ENCODE results near the gene PEAK1.

DNA sequence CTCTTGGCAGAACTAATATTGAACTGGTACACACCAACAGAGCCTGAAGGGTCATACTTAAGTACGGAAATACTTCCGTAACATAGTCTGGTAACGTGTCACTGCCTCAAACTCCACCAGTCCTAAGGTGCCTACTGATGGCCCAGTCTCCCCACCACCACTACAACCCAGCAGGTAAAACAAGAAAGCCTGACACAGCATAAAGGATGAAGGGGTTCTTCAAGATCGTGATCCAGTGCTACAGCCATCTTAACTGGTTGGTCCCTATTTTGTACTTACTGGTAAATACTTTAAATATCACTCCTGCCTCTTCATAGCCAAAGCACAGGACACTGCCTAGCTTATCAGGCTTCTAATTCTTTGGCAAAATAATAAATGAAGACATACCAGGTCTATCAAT lies 46.5 kb downstream of the PEAK1 start:
- TF ChIP-seq CTCF (IDR thresholded peaks at IDR 0.05; ENCODE audit: insufficient read depth, low read length, poor library complexity, severe bottlenecking) (no peak), EZH2phosphoT487 (conservative IDR thresholded peaks at IDR 0.05; ENCODE audit: low read length) (no peak)

All from SU-DHL-6 (cell line).